IMR-90 (cell line): Measurements from ENCODE around the gene TXNL1. TPM values are rescaled to one million over a fixed set of nuclear protein-coding genes. Genes with fewer than 3 reads are reported as not detected.

Experiments
- ATAC-seq: fragments of 200-7000 bp; cut with Tn5 transposase; 2 replicates; pipeline ENCODE4 v1.9.1; 2020; ENCODE audit warnings: low read depth, mild to moderate bottlenecking, moderate library complexity
- BruUV-seq: library from RNA; stranded (reverse); fragments of 400-500 nt; replicated peaks from 2 replicates; lab custom pipeline; 2021; lab: Mats Ljungman, UMichigan
- CTCF ChIA-PET: fragments of 300-600 bp; formaldehyde crosslinking; extraction: SDS; loops from one replicate; lab custom pipeline; 2021; ENCODE audit warnings: antibody characterized with exemption; lab: Yijun Ruan, JAX
- POLR2A ChIA-PET: fragments of 300-600 bp; sonication (Branson Sonifier 250); formaldehyde crosslinking; loops from one replicate; lab custom pipeline; 2022; ENCODE audit warnings: antibody characterized with exemption; ENCODE audit not compliant: unreplicated experiment; lab: Charles Lee
- DNase-seq: peaks from one replicate; pipeline ENCODE4 v3.0.0; 2013
- H2AFZ ChIP-seq: replicated peaks from 2 replicates; pipeline ENCODE3; 2013; ENCODE audit warnings: low read length, mild to moderate bottlenecking; ENCODE audit not compliant: poor library complexity
- H2AK5ac ChIP-seq: 2 replicates; pipeline ENCODE4 v1.6.1; 2013; ENCODE audit warnings: low read depth, low read length, inconsistent platforms
- H2AK9ac ChIP-seq: replicated peaks from 2 replicates; pipeline ENCODE3; 2013; ENCODE audit warnings: mild to moderate bottlenecking, low read depth, low read length, moderate library complexity; ENCODE audit not compliant: poor library complexity
- H2BK120ac ChIP-seq: 2 replicates; pipeline ENCODE4 v1.6.1; 2013; ENCODE audit warnings: low read depth, low read length, inconsistent platforms
- H2BK15ac ChIP-seq: 3 replicates; pipeline ENCODE4 v1.6.1; 2013; ENCODE audit warnings: low read depth, low read length, inconsistent platforms
- H2BK20ac ChIP-seq: 2 replicates; pipeline ENCODE4 v1.6.1; 2013; ENCODE audit warnings: low read depth, mild to moderate bottlenecking, inconsistent platforms, low read length, moderate library complexity
- H2BK5ac ChIP-seq: 2 replicates; pipeline ENCODE4 v1.6.1; 2013; ENCODE audit warnings: mild to moderate bottlenecking, low read depth, low read length, inconsistent platforms; ENCODE audit not compliant: poor library complexity, severe bottlenecking
- H3K14ac ChIP-seq: replicated peaks from 2 replicates; pipeline ENCODE4 v1.6.1; 2013; ENCODE audit warnings: low read depth, low read length, inconsistent platforms
- H3K18ac ChIP-seq: 2 replicates; pipeline ENCODE4 v1.6.1; 2013; ENCODE audit warnings: low read depth, low read length, control low read depth
- H3K23ac ChIP-seq: 2 replicates; pipeline ENCODE4 v1.6.1; 2013; ENCODE audit warnings: low read depth, low read length, inconsistent platforms
- H3K27ac ChIP-seq: 2 replicates; pipeline ENCODE4 v1.5.1; 2013; ENCODE audit warnings: mild to moderate bottlenecking, control low read depth, low read length; ENCODE audit not compliant: insufficient read depth
- H3K27me3 ChIP-seq: 2 replicates; pipeline ENCODE4 v1.6.1; 2013; ENCODE audit warnings: low read length; ENCODE audit not compliant: control insufficient read depth, insufficient read depth
- H3K36me3 ChIP-seq: 2 replicates; pipeline ENCODE4 v1.6.1; 2013; ENCODE audit warnings: low read length, mixed read lengths; ENCODE audit not compliant: control insufficient read depth, insufficient read depth
- H3K4ac ChIP-seq: 2 replicates; pipeline ENCODE4 v1.6.1; 2013; ENCODE audit warnings: low read depth, low read length, inconsistent platforms
- H3K4me1 ChIP-seq: 2 replicates; pipeline ENCODE4 v1.6.1; 2013; ENCODE audit warnings: low read length, mixed read lengths; ENCODE audit not compliant: control insufficient read depth, insufficient read depth
- H3K4me2 ChIP-seq: 2 replicates; pipeline ENCODE4 v1.6.1; 2013; ENCODE audit warnings: low read depth, mild to moderate bottlenecking, control low read depth, low read length, moderate library complexity
- H3K4me3 ChIP-seq: 2 replicates; pipeline ENCODE4 v1.5.1; 2013; ENCODE audit warnings: low read depth, mild to moderate bottlenecking, control low read depth, low read length, moderate library complexity; ENCODE audit not compliant: insufficient read depth
- H3K56ac ChIP-seq: 2 replicates; pipeline ENCODE4 v1.6.1; 2013; ENCODE audit warnings: low read length, inconsistent platforms; ENCODE audit not compliant: insufficient read depth; ENCODE audit errors: extremely low read depth
- H3K79me1 ChIP-seq, 2 experiments: 2 replicates each; pipeline ENCODE4 v1.6.1; 2013; ENCODE audit warnings: low read length in 2 of 2, inconsistent platforms in 1 of 2, low read depth in 1 of 2
- H3K9ac ChIP-seq: 2 replicates; pipeline ENCODE4 v1.6.1; 2013; ENCODE audit warnings: low read depth, low read length, control low read depth
- H3K9me1 ChIP-seq: 2 replicates; pipeline ENCODE4 v1.6.1; 2013; ENCODE audit warnings: low read length, inconsistent platforms; ENCODE audit not compliant: insufficient read depth
- H3K9me3 ChIP-seq: 2 replicates; pipeline ENCODE4 v1.6.1; 2013; ENCODE audit warnings: low read length; ENCODE audit not compliant: control insufficient read depth, insufficient read depth
- H4K20me1 ChIP-seq: 2 replicates; pipeline ENCODE4 v1.6.1; 2013; ENCODE audit warnings: low read length, inconsistent platforms; ENCODE audit not compliant: insufficient read depth
- H4K5ac ChIP-seq: 2 replicates; pipeline ENCODE4 v1.6.1; 2013; ENCODE audit warnings: mild to moderate bottlenecking, low read depth, low read length, control low read depth
- H4K8ac ChIP-seq, 2 experiments: 2 replicates each; pipeline ENCODE4 v1.6.1; 2013; ENCODE audit warnings: low read depth in 2 of 2, low read length in 2 of 2, control low read depth in 1 of 2, inconsistent platforms in 1 of 2
- H4K91ac ChIP-seq: 2 replicates; pipeline ENCODE4 v1.6.1; 2013; ENCODE audit warnings: low read depth, low read length, inconsistent platforms; ENCODE audit not compliant: insufficient read depth
- CEBPB ChIP-seq: IDR thresholded peaks from 2 replicates; pipeline ENCODE4 v1.6.1; 2012; ENCODE audit warnings: low read depth, low read length, improper control_type of control experiment
- CTCF ChIP-seq: conservative IDR thresholded peaks from 2 replicates; pipeline ENCODE4 v1.5.1; 2012; ENCODE audit warnings: mild to moderate bottlenecking, low read depth, low read length, improper control_type of control experiment
- FOS ChIP-seq: fragments of 150-350 bp; IDR thresholded peaks from 2 replicates; pipeline ENCODE4 v1.6.1; 2016; ENCODE audit warnings: low read depth, low read length
- MAFK ChIP-seq: IDR thresholded peaks from 2 replicates; pipeline ENCODE4 v1.6.1; 2012; ENCODE audit warnings: low read depth, low read length, improper control_type of control experiment
- MXI1 ChIP-seq: IDR thresholded peaks from 2 replicates; pipeline ENCODE4 v1.6.1; 2012; ENCODE audit warnings: low read depth, mild to moderate bottlenecking, low read length, moderate library complexity, borderline replicate concordance
- POLR2A ChIP-seq: IDR thresholded peaks from 2 replicates; pipeline ENCODE4 v1.6.1; 2012; ENCODE audit warnings: mild to moderate bottlenecking, low read depth, low read length
- USF2 ChIP-seq: fragments of 150-350 bp; IDR thresholded peaks from 2 replicates; pipeline ENCODE4 v1.6.1; 2017; ENCODE audit warnings: mild to moderate bottlenecking, antibody characterized with exemption, low read length, low read depth
- WGBS, 2 experiments: methylation state at CpG; one replicate each; pipeline versions ENCODE4 v1.1.5 to v1.1.7; 2013; ENCODE audit warnings: missing lambda C conversion rate in 2 of 2; ENCODE audit not compliant: insufficient read length in 1 of 2; ENCODE audit errors: extremely low coverage in 2 of 2; 5-methylcytosine and 5-hydroxymethylcytosine counted together
- dilution Hi-C: fragments of 300-500 bp; cut with HindIII; formaldehyde crosslinking; loops from one replicate; pipeline ENCODE4 v1.14.3; 2018; ENCODE audit warnings: low sequenced_read_pairs; ENCODE audit not compliant: unreplicated experiment
- in situ Hi-C: fragments of 300-500 bp; cut with MboI; formaldehyde crosslinking; loops from 3 replicates; pipeline ENCODE4 v1.14.3; 2019; ENCODE audit warnings: low sequenced_read_pairs, inconsistent platforms, mixed read lengths
- intact Hi-C: fragments of 100-400 bp; cut with micrococcal nuclease; formaldehyde crosslinking; loops from 2 replicates; pipeline ENCODE4 v1.10.0; 2022
- polyA plus RNA-seq, 3 experiments: library from polyadenylated mRNA; depleted of rRNA; stranded (reverse); fragments of >200 nt; gene quantifications; 2 replicates each; pipeline ENCODE4 v1.2.3, GENCODE V29; 2012; ENCODE audit warnings: low replicate concordance in 1 of 3
- total RNA-seq: library from RNA; depleted of rRNA; stranded (reverse); fragments of >200 nt; gene quantifications from 2 replicates; pipeline ENCODE4 v1.2.3, GENCODE V29; 2012

Gene TXNL1
- total and polyA plus RNA-seq, 2 of the 4 experiments (the other 2 are of a cell fraction), result 38.7 to 62.5 TPM

- peaks cover 8% of the 10 kb centered on the region; the same call in 1 of the 2 replicates for H4K20me1 ChIP-seq
- no peak overlapping the region; the same call in 1 of the 2 replicates for H3K4me2 ChIP-seq
- H2AK9ac ChIP-seq, result no peak overlapping the region
- dilution Hi-C loops, result no loop called here
- no peaks in the 10 kb centered on the region for H3K27me3 ChIP-seq
- intact Hi-C loops, result no loop called here
- peaks cover 0 to 9% of the 10 kb centered on the region in 2 experiments; a peak in 2 of 4 replicates for H3K79me1 ChIP-seq
- H3K27ac ChIP-seq, result no peak overlapping the region
- POLR2A ChIA-PET, result no interaction called here
- BruUV-seq, result no TSS peak
- ATAC-seq (no peak), DNase-seq (peak; percentile 81)
- H2BK5ac ChIP-seq, result peak overlapping the region; percentile 53
- in situ Hi-C loops, result no loop called here
- H2AK5ac ChIP-seq, result peak overlapping the region; percentile 36
- peak overlapping the region; percentile 10; the same call in 1 of the 2 replicates for H4K91ac ChIP-seq
- H2BK15ac ChIP-seq, result peak overlapping the region; percentile 6; the same call in 1 of the 3 replicates
- peak overlapping the region; percentile 13; the same call in 1 of the 2 replicates for H3K18ac ChIP-seq
- H3K56ac ChIP-seq, result no peak overlapping the region
- no peak overlapping the region for H3K23ac ChIP-seq
- TF ChIP-seq USF2, result no peak
- no peak for TF ChIP-seq CEBPB
- TF ChIP-seq CTCF, result no peak
- peak; percentile 21; the same call in 1 of the 2 replicates for TF ChIP-seq FOS
- no peak for TF ChIP-seq MXI1
- no peak for TF ChIP-seq MAFK
- no peak for TF ChIP-seq POLR2A
- 0 out of 2 replicates have a peak overlapping the region, but pooled peaks have one; percentile 13 for H3K14ac ChIP-seq
- peak overlapping the region; percentile 59; the same call in 1 of the 2 replicates for H3K4ac ChIP-seq
- peak overlapping the region; percentile 32; the same call in 1 of the 2 replicates for H4K5ac ChIP-seq
- H3K9me3 ChIP-seq, result no peaks in the 10 kb centered on the region
- peak overlapping the region; percentile 25 for H2AFZ ChIP-seq
- no peak overlapping the region for H3K9ac ChIP-seq
- WGBS, 2 experiments, result 80% methylated on average over 2 of the region's 8 CpGs; no CpG with 5 or more reads in 1 of the 2 experiments
- no peaks in the 10 kb centered on the region for H3K36me3 ChIP-seq
- peak overlapping the region; percentile 39; the same call in 1 of the 2 replicates for H2BK120ac ChIP-seq
- no peak overlapping the region for H3K4me3 ChIP-seq
- 0 out of 4 replicates have a peak overlapping the region, but pooled peaks of 1 of the 2 experiments have one; percentile 39 for H4K8ac ChIP-seq
- CTCF ChIA-PET, result interaction anchor here (0.6 kb wide), 1 partner anchor 22 kb away, joined by 3 read pairs; no protein-coding TSS in a partner anchor
- peak overlapping the region; percentile 60; the same call in 1 of the 2 replicates for H2BK20ac ChIP-seq
- no peaks in the 10 kb centered on the region for H3K9me1 ChIP-seq
- H3K4me1 ChIP-seq, result peaks cover 3% of the 10 kb centered on the region; the same call in 1 of the 2 replicates
These were observed 3.4 kb upstream of the TXNL1 start for GRCh38 chr18:56641714-56642337.
